Gastrocnemius medialis (tissue), 4 donors: ENCODE measurements around the gene CRKL.

Experiments used
- CTCF ChIP-seq, 5 experiments: fragments of 450-650 bp in 3 of 5; fragments of 200-600 bp in 2 of 5; sonication (generic) in 2 of 5; IDR thresholded peaks in 4 of 5; conservative IDR thresholded peaks in 1 of 5; 1 replicate in 4 of 5; 2 replicates in 1 of 5; pipeline ENCODE4 v1.5.1; 2016 to 2019; ENCODE audit warnings: antibody characterized with exemption in 5 of 5, mild to moderate bottlenecking in 3 of 5, moderate library complexity in 3 of 5
- POLR2A ChIP-seq, 2 donors: fragments of 450-650 bp; IDR thresholded peaks; one replicate each; pipeline ENCODE4 v1.6.1; 2017; ENCODE audit warnings: antibody characterized with exemption in 2 of 2, mild to moderate bottlenecking in 2 of 2, moderate library complexity in 2 of 2

DNA sequence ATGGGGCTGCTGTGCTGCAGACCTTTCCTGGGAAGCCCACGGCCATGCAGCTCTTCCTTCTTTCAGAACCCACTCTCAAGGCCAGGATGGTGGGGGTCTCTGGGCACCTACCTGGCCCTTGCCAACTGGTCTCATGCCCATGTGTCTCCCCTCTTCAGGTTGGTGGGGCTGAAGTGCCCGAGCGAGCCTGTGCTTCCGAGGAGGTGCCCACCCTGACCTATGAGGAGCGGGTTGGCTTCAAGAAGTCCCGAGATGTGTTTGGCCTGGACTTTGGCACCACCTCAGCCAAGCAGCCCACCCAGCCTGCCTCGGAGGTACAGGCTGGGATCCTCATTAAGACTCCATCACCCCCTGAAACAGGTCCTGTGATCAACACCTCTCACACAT, 74.8 kb downstream of the CRKL start:
- TF ChIP-seq CTCF (IDR thresholded peaks at IDR 0.05 in 4 of 5, conservative IDR thresholded peaks at IDR 0.05 in 1 of 5): no peak
- no peak for TF ChIP-seq POLR2A (IDR thresholded peaks at IDR 0.05)
